Esophagus muscularis mucosa (tissue), 4 donors: ENCODE measurements around the gene ACTL8. TPM values are rescaled to one million over a fixed set of nuclear protein-coding genes. Genes with fewer than 3 reads are reported as not detected.

ENCODE experiments used
- DNase-seq: peaks from one replicate; pipeline ENCODE4 v3.0.0-alpha.2; 2017; ENCODE audit errors: extremely low spot score
- H3K27ac ChIP-seq, 4 donors: fragments of 200-600 bp; sonication (generic); replicated peaks in 1 of 4; 1 replicate in 3 of 4; 2 replicates in 1 of 4; pipeline ENCODE4 v1.5.1; 2016 to 2019; ENCODE audit warnings: mild to moderate bottlenecking in 1 of 4
- H3K27me3 ChIP-seq, 4 donors: fragments of 200-600 bp; sonication (generic); one replicate each; pipeline versions ENCODE4 v1.5.1 to v1.6.0; 2016 to 2019
- H3K36me3 ChIP-seq, 4 donors: fragments of 200-600 bp; sonication (generic); one replicate each; pipeline ENCODE4 v1.5.1; 2016 to 2019
- H3K4me1 ChIP-seq, 4 donors: fragments of 200-600 bp; sonication (generic); one replicate each; pipeline ENCODE4 v1.5.1; 2016 to 2019
- H3K4me3 ChIP-seq, 4 donors: fragments of 200-600 bp; sonication (generic); 1 replicate in 2 of 4; 2 replicates in 2 of 4; pipeline ENCODE4 v1.5.1; 2016 to 2019; ENCODE audit warnings: mild to moderate bottlenecking in 4 of 4, moderate library complexity in 1 of 4
- H3K9me3 ChIP-seq, 4 donors: fragments of 200-600 bp; sonication (generic); 1 replicate in 3 of 4; 2 replicates in 1 of 4; pipeline ENCODE4 v1.5.1; 2016 to 2019
- CTCF ChIP-seq, 3 experiments: fragments of 200-600 bp in 2 of 3; fragments of 450-650 bp in 1 of 3; sonication (generic) in 2 of 3; IDR thresholded peaks; one replicate each; pipeline ENCODE4 v1.5.1; 2017 to 2019; ENCODE audit warnings: antibody characterized with exemption in 3 of 3, mild to moderate bottlenecking in 2 of 3, moderate library complexity in 1 of 3
- EP300 ChIP-seq: sonication (generic); formaldehyde crosslinking; IDR thresholded peaks from one replicate; pipeline ENCODE4 v1.6.1; 2017; ENCODE audit warnings: antibody characterized with exemption
- POLR2A ChIP-seq: fragments of 450-650 bp; IDR thresholded peaks from one replicate; pipeline ENCODE4 v1.6.1; 2017; ENCODE audit warnings: antibody characterized with exemption, moderate library complexity, mild to moderate bottlenecking, low read depth
- POLR2AphosphoS5 ChIP-seq, 2 donors: sonication (generic); formaldehyde crosslinking; IDR thresholded peaks; one replicate each; pipeline ENCODE4 v1.6.1; 2017; ENCODE audit warnings: antibody characterized with exemption in 2 of 2
- WGBS: methylation state at CpG from one replicate; pipeline ENCODE4 v1.1.5; 2018; 5-methylcytosine and 5-hydroxymethylcytosine counted together
- intact Hi-C: fragments of 100-400 bp; cut with DNase I; formaldehyde crosslinking; loops from one replicate; pipeline ENCODE4 v1.15.1; 2023
- total RNA-seq, 4 donors: library from RNA; depleted of rRNA; stranded (reverse); fragments of >200 nt; gene quantifications; one replicate each; pipeline versions ENCODE4 v1.1.0 to v1.2.1, GENCODE V29; 2016

Gene ACTL8
- total RNA-seq, 4 donors from 2014 or later = not detected

GRCh38 chr1:17777330-17777729 lies 22.2 kb downstream of the ACTL8 start:
- Histone ChIP-seq H3K36me3 (no peaks in the 10 kb centered on the region), H3K9me3 (no peaks in the 10 kb centered on the region), H3K4me3 (no peak overlapping the region), H3K4me1 (no peaks in the 10 kb centered on the region), H3K27me3 (peaks cover 0 to 45% (median 0%) of the 10 kb centered on the region in 4 donors), H3K27ac (no peak overlapping the region)
- DNase-seq = no peak
- intact Hi-C loops = no loop called here
- 67% methylated on average over 10 of the region's 10 CpGs for WGBS
- TF ChIP-seq POLR2AphosphoS5 (IDR thresholded peaks at IDR 0.05) = no peak

- 87% methylated on average over 7 of the region's 8 CpGs for WGBS
- Histone ChIP-seq H3K4me3 (no peak overlapping the region), H3K36me3 (no peaks in the 10 kb centered on the region), H3K9me3 (no peaks in the 10 kb centered on the region), H3K27me3 (peaks cover 0 to 45% (median 0%) of the 10 kb centered on the region in 4 donors), H3K27ac (no peak overlapping the region), H3K4me1 (no peaks in the 10 kb centered on the region)
- no peak for TF ChIP-seq CTCF (IDR thresholded peaks at IDR 0.05)
- no peak for TF ChIP-seq EP300
- TF ChIP-seq POLR2AphosphoS5 (IDR thresholded peaks at IDR 0.05) = no peak
- TF ChIP-seq POLR2A = no peak
- intact Hi-C loops = no loop called here
- DNase-seq = no peak
These were observed 22.7 kb downstream of the ACTL8 start for GRCh38 chr1:17777818-17778217.

- DNase-seq = no peak
- Histone ChIP-seq H3K4me1 (no peaks in the 10 kb centered on the region), H3K27ac (no peak overlapping the region), H3K4me3 (no peak overlapping the region), H3K36me3 (no peaks in the 10 kb centered on the region), H3K27me3 (peaks cover 0 to 22% (median 0%) of the 10 kb centered on the region in 4 donors), H3K9me3 (no peaks in the 10 kb centered on the region)
- WGBS = 67% methylated on average over 4 of the region's 4 CpGs
- intact Hi-C loops = no loop called here
- TF ChIP-seq POLR2AphosphoS5 (IDR thresholded peaks at IDR 0.05) (no peak), CTCF (IDR thresholded peaks at IDR 0.05) (no peak), EP300 (no peak)
These were observed 25.8 kb downstream of the ACTL8 start for GRCh38 chr1:17780916-17781315.

- Histone ChIP-seq H3K9me3 (no peaks in the 10 kb centered on the region), H3K4me3 (no peak overlapping the region), H3K27me3 (peaks cover 0 to 38% (median 0%) of the 10 kb centered on the region in 4 donors), H3K27ac (no peak overlapping the region), H3K4me1 (no peaks in the 10 kb centered on the region), H3K36me3 (no peaks in the 10 kb centered on the region)
- intact Hi-C loops = no loop called here
- TF ChIP-seq POLR2A (no peak), POLR2AphosphoS5 (IDR thresholded peaks at IDR 0.05) (no peak), CTCF (IDR thresholded peaks at IDR 0.05) (no peak), EP300 (no peak)
- no peak for DNase-seq
- 88% methylated on average over 5 of the region's 5 CpGs for WGBS
These were observed 34.8 kb downstream of the ACTL8 start for GRCh38 chr1:17789926-17790325.

GRCh38 chr1:17790383-17791054 lies 35.4 kb downstream of the ACTL8 start:
- 81% methylated on average over 3 of the region's 4 CpGs for WGBS
- Histone ChIP-seq H3K9me3 (no peaks in the 10 kb centered on the region), H3K4me3 (no peak overlapping the region), H3K4me1 (no peaks in the 10 kb centered on the region), H3K27ac (no peak overlapping the region), H3K27me3 (peaks cover 0 to 38% (median 0%) of the 10 kb centered on the region in 4 donors), H3K36me3 (no peaks in the 10 kb centered on the region)
- intact Hi-C loops = no loop called here
- TF ChIP-seq POLR2AphosphoS5 (IDR thresholded peaks at IDR 0.05) (no peak), EP300 (no peak), POLR2A (no peak), CTCF (IDR thresholded peaks at IDR 0.05) (no peak)
- no peak for DNase-seq
